Measurements from ENCODE around the gene SLC25A40.
"Not testable (repeated sequence)": the region's sequence is repeated elsewhere in the genome, so short reads cannot be mapped to it uniquely, and the experiment has no call there.

Gene SLC25A40, protein sequence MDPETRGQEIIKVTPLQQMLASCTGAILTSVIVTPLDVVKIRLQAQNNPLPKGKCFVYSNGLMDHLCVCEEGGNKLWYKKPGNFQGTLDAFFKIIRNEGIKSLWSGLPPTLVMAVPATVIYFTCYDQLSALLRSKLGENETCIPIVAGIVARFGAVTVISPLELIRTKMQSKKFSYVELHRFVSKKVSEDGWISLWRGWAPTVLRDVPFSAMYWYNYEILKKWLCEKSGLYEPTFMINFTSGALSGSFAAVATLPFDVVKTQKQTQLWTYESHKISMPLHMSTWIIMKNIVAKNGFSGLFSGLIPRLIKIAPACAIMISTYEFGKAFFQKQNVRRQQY

GRCh38 chr7:87876040-87876868 lies at the start of gene SLC25A40, which contains the start of gene DBF4:
Gene SLC25A40, minus strand, starts transcription at chr7:87876360. Its CDS starts 17,633 bp downstream, at chr7:87858727.
Gene DBF4, plus strand, starts transcription at chr7:87876493. Its CDS starts 240 bp downstream, at chr7:87876733.
- TF ChIP-seq CTCF (IDR thresholded peaks at IDR 0.05; ENCODE audit: low read depth, low read length): no peak
- DNase-seq (ENCODE audit: extremely low read depth, low read depth): peak; percentile 77

DNA sequence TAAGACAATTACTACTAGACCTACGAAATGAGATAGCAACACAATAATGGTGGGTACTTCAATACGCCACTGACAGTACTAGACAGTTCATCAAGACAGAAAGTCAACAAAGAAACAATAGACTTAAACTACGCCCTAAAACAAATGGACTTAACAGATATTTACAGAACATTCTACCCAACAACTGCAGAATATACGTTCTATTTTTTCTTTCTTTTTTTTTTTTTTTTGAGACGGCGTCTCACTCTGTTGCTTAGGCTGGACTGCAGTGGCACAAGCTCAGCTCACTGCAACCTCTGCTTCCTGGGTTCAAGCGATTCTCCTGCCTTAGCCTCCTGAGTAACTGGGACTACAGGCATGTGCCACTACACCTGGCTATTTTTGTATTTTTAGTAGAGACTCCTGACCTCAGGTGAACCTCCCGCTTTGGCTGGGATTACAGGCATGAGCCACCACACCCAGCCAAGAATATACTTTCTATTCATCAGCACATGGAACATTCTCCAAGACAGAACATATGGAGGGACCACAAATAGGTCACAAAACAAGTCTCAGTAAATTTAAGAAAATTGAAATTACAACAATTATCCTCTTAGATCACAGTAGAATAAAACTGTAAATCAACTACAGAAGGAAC lies 46.7 kb upstream of the SLC25A40 start:
- DNase-seq (ENCODE audit: extremely low read depth, low read depth): not testable (repeated sequence)

- DNase-seq (ENCODE audit: extremely low read depth, low read depth): no peak
- TF ChIP-seq CTCF (IDR thresholded peaks at IDR 0.05; ENCODE audit: low read depth, low read length): no peak
Measured at GRCh38 chr7:87920578-87920977, 44.4 kb upstream of the SLC25A40 start.

GRCh38 chr7:87919875-87920274 lies 43.7 kb upstream of the SLC25A40 start:
- no peak for TF ChIP-seq CTCF (IDR thresholded peaks at IDR 0.05; ENCODE audit: low read depth, low read length)
- DNase-seq (ENCODE audit: extremely low read depth, low read depth): no peak

- no peak for TF ChIP-seq CTCF (IDR thresholded peaks at IDR 0.05; ENCODE audit: low read depth, low read length)
- no peak for DNase-seq (ENCODE audit: extremely low read depth, low read depth)
Measured at GRCh38 chr7:87918740-87919139, 42.6 kb upstream of the SLC25A40 start.

DNA sequence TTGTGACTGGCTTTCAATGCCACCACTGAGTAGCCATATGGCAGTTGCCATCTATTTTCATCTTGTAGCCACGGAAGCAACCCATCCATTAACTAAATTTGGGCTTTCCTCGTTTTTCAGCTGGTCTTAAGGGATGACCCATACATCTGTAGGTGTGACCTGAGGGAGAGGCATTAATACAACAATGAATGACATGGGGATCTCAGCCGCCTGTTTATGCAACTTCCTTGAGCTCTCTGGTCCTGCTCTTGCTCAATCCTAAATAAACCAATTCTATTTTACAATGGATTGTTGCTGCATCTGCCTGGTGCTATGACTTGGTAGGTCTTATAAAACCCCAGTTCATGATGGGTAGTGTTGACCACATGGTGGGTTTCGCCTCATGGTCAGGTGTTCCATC lies 36.0 kb upstream of the SLC25A40 start:
- no peak for DNase-seq (ENCODE audit: extremely low read depth, low read depth)
- TF ChIP-seq CTCF (IDR thresholded peaks at IDR 0.05; ENCODE audit: low read depth, low read length): no peak

DNA sequence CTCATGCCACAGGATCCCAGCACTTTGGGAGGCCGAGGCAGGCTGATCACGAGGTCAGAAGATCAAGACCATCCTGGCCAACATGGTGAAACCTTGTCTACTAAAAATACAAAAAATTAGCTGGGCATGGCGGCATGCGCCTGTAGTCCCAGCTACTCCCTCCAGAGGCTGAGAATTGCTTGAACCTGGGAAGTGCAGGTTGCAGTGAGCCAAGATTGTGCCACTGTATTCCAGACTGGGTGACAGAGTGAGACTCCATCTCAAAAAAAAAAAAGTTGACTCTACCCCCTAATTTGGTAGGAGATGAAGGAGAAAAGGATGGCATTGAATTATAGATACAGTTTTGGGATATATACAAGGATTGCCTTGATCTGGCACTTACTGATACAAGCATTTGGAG lies 32.7 kb upstream of the SLC25A40 start:
- DNase-seq (ENCODE audit: extremely low read depth, low read depth): not testable (repeated sequence)

GRCh38 chr7:87907136-87907906 lies 31.2 kb upstream of the SLC25A40 start:
- not testable (repeated sequence) for DNase-seq (ENCODE audit: extremely low read depth, low read depth)
